HG03460 (cell line): ENCODE results near the gene UNCX.

Source experiments
- ATAC-seq: cut with Tn5 transposase; IDR thresholded peaks from one replicate; pipeline ENCODE4 v1.9.1; 2021; ENCODE audit not compliant: unreplicated experiment

The UNCX gene

DNA sequence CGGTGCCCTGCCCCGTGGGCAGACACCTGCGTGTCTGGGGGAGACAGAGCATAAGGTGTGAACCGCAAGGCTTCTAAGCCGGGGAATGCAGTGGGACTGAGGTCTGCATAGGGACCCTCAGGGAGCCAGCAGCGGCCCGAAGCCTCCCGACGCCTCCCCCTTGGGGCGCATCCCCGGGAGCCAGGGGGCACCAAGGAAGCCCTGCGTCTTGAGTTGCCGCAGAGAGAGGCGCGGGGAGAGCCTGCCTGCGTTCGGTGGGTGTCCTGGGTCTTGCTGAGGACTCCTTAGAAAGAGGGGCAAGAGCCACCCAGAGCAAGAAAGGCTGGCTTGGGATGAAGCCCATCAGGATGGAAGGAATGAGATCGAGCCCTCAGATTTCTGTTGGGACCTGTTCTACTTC, 18.2 kb upstream of the UNCX start:
- ATAC-seq: no peak

DNA sequence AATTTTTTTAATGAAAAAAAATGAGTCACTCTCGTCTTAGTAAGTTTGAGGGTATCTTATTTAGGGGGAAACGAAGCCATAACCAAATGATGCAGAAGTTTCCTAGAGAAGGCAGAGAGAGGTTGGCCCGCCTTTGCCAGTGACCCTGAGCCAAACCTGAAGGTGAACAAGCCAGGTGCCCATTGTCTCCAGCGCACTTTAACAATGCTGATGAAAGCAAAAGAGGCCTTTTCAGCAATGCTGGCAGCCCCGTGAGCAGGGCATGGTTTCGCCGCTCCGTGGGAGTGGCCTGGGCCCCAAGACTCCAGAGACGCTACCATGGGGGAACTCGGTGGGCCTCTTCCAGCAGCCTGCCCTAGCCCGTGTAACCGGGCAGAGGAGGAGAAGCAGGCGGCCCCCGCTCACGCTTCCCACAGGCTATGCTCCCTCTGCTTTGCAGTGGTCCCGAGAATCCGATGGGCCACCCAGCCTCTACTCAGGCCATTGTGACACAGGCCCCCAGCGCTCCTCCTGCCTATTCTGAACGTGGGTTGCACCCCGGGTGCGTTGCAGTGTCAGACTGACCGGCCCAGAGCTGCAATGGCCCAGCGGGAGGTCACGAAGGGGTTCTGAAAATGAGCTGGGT, 14.0 kb upstream of the UNCX start:
- no peak for ATAC-seq

DNA sequence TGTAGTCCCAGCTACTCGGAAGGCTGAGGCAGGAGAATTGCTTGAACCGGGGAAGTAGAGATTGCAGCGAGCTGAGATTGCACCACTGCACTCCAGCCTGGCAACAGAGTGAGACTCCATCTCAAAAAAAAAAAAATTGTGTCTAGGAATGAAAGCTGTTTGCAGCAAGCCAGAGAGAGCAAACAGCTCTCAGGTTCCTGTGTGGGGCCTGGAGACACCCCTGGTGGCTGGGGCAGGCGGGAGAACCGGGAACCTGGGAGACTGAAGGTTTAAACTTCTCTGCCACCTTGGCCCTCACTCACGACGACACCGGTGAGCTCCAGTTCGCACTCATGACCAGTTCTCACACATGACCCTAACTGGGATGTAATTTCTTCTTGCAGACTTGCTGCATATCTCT, 13.2 kb upstream of the UNCX start:
- no peak for ATAC-seq

DNA sequence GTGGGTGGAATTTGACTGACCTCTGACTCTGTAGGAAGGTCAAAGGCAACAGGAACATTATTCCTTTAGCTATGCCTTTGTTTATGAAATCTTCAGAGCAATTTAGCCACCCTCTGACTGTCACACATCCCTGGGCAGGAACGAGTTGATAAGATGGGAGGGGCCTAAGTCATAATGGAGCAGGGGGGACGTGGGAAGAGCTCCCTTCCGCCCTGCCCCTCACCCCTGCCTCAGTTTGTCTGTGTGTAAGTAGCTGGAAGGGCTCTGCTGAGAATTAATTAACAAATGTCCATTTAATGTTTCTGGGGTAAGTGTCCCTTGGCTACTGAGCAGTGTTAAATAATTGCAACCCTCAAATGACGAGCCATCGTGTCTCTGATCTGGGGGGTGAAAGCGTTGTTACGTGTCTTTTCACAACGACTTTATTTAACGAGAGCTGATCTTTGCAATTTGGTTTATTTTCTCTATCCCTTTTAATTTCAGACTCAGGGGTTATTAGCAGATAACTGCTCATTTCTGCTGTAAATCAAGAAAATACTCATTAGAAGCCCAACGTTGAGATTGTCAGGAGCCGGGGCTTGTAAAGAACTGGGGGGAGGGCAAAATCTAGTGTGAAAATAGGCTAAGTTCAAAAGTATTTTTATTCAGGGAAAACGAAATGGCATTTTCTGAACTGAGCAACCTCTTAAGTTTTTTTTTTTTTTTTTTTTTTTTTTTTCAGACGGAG, 12.5 kb upstream of the UNCX start:
- ATAC-seq: no peak

DNA sequence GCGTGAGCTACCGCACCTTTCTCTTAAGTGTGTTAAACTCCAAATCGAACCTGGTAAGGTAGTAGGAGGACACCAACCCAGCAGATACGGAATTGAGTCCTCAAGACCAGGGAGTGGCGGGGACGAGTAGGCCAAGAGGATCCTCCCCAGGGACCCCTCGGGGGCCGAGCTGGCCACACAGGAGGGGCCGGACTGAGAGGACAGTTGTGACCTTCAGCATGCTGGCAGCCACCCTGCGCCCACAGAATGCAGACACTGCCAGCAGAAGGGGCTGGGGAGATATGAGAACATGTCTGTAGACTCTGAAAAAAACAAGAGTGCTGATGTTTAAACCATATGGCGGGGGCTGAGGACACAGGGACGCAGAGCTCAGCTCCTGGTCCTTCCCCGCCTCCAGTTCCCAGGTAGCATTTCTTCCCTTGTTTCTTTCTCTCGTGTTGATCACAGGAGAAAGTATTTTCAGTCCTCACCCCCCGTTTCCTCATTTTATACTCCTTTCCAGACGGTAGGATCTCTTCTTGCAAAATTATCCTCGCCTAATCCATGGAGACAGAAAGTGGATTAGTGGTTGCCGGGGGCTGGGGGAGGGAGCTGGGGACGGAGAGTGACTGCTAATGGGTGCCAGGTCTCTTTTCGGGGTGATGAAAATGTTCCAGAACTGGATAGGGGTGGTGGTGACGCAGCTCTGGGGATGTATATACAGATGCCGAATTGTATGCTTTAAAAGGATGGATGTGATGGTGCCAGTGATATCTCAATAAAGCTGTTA, 11.5 kb upstream of the UNCX start:
- ATAC-seq: no peak

DNA sequence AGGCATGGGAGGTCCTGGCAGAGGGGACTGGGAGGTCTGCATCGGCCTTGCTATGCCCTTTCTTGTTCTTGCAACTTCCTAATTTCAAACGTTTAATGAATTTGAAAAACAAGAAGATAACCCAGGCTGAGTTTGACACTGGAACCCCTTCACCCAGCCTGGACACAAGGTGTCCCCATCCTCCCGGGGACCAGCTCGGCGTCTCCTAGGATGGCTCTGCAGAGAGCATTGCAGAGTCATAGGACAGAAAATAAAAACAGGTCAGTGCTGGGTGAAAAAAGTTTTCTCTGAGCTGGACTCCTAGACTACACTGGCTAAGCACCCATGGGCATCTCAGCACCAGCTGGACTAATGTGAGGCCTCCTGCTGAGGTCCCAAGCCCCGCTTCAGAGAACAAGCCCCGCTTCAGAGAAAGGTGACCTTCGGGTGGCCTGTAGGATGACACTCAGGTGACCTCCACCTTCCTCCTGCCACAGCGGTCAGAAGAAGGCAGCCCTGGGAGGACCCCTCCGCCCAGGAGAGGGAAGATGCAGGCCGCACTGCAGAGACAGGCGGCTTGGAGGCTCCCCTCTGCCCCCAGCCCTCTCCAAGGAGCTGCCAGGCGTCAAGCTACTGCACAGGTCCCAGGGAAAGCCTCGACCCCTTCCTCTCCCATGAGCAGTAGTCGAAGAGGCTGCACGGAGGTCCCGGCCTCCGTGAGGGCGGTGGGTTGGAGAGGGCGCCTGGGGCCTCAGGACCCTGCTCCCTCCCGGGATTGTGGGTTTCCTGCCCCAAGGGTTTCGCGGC, 9.3 kb upstream of the UNCX start:
- no peak for ATAC-seq

DNA sequence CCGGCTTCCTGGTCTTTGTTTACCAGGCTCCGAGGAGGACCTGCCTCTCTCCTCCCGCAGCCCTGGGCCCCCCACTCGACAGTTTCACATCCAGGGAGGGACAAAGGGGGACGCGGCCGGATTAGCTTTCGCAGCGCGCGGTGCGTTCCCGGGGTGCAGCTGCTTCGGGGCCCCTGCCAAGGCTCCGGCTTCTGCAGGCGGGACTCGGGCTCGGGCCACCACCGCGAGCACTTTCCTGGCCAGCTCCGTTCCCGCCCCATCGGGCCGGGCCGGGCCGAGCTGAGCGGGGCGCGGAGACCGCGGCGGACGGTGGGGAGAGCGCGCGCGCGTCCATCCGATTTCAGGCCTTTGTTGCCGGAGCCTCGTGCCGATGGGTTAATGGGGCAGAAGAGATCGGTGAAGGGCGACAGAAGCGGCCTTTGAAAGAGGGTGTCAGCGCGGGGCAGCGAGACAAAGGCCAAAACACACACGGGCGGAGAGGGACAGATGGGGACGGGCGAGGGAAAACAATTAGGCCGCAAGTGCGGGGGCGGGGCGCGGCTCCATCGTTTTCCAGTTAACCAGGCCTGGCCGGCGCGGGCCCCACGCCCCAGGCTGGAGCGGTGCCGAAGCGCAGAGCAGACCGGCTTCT, 8.5 kb upstream of the UNCX start:
- no peak for ATAC-seq

DNA sequence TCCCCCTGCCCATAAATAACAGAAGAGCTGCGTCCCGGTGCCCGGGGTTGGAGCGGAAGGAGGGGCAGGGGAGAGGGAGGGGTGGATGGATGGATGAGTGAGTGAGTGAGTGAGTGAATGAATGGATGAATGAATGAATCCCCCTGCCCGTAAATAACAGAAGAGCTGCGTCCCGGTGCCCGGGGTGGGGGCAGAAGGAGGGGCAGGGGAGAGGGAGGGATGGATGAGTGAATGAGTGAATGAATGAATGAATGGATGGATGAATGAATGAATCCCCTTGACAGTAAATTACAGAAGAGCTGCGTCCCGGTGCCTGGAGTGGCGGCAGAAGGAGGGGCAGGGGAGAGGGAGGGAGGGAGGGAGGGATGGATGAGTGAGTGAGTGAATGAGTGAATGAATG, 7.6 kb upstream of the UNCX start:
- no peak for ATAC-seq

DNA sequence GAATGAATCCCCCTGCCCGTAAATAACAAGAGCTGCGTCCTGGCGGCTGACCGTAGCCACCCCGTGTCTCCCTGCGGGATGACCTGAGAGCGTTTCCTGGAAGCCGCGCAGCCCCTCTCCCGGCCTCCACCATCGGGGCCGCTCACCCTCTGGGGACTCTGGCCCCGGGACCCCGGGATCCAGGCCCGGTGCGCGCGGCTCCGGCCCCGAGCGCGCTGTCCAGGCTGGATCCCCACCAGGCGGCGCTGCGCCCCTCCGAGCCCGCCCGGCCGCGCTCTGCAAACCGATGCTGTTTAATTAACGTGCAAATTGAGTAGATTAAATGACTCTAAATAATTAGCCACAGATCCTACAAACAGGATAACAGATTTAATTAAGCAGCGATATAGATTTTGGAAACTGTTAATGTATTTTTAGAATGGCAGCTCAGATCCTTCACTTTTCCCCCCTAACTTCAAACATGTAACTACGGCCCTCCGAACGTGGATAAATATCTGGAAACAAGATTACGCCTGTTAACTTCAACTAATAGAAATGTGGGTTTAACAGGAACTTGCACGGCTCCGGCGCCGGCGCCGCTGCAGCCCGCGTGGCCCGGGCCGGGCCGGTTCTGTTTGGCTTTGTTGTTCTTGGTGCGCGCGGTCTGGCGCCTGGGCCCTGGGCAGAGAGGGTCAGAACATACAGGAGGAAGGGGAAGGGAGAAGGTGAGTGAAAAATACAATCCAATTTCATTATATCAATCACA, 7.1 kb upstream of the UNCX start:
- no peak for ATAC-seq

DNA sequence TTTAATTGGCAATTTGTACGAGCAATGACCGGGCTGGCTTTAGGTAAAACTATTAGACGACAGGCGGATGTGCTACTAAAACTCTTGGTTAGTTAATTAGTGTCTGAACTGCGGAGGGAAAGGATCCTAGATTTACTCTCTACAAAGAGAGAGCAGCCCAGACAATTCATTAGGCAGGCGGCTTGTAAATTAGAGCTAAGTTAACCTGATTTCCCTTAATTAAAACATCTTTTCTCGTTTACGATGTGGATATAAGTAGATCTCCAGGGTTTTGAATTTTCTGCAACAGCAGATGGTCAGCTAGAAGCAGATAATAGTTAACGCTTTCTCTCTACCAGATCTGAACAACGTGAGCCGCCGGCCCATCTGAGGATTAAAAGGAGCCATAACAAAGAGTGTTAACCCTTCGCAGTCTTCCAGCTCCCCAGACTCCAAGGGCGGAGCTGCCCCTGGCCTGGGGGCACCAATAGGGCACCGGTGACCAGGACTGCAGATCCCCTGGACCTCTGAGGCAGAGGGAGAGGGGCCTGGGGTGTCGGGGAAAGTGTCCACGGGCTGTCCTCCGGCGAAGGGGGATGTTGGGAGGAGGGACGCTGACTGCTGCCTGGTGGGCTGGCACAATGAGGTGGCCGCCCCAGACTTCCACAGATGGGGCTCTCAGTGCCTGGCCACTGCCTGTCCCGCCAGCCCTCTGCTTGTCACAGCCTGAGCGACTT, 6.3 kb upstream of the UNCX start:
- no peak for ATAC-seq

DNA sequence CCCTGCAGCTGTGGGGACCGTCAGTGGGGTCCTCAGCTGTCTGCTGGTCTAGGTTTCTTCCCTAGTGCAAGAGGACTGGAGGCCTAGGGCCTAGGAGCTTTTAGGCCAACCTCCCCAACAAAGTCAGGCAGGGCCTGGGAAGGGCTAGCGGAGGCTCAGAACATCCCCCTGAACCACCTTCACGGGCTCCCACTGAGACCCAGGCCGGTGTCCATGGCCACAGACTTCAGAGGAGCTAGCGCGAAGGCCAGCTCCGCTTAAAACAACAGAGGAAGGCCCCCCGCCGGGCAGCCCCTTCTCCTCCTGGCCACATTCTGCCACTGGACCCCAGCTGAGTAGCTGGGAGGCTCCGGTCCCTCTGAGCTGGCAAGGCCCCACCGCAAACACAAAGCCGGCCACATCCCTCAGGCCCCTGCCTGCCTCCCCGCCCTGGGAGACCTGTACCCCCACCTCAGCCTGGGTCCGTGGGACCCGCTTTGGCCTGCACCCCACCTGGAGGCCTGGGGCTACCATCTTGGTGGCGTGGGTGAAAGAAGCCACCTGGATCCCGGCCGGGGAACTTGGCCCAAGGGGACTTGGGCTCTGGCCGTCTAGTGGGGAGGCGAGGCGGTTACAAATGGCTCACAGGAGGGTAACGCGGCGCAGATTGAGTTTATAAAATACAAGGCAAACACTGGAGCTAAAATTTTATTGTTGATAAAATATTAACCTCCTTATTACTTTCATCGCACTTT, 5.4 kb upstream of the UNCX start:
- ATAC-seq: no peak

DNA sequence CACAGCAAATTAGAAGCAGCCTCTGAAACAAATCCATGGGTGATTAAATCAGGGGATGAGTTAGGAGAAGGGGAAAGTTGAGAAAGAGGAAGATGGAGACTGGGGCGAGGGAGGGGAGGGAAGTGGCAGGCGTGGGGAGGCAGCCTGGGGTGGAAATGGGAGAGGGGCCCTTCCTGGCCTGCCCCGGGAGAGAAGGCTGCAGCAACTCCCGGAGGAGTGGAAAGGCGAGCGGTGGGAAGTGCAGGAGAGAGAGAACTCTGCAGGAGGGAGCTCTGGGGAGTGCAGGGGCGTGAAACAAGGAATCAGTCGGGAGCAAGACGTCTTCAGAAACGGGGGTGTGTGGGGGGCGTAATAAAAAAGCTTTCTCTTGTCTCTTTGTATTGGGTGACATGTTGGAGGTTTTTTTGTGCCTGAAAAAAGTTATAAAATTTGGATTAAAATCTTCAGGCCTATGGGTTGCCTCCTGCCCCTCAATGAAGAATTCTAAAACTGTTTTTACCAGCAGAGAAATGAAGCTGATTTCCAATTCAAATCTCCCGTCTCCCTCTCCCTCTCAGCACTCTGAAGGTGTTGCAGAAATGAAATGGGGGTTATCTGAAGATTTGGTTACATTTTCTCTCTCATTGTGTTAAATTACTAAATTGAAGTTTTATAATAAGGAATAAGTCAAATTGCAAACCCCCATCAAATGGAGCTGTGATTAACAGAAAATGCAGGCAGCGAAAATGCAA, 4.7 kb upstream of the UNCX start:
- no peak for ATAC-seq

DNA sequence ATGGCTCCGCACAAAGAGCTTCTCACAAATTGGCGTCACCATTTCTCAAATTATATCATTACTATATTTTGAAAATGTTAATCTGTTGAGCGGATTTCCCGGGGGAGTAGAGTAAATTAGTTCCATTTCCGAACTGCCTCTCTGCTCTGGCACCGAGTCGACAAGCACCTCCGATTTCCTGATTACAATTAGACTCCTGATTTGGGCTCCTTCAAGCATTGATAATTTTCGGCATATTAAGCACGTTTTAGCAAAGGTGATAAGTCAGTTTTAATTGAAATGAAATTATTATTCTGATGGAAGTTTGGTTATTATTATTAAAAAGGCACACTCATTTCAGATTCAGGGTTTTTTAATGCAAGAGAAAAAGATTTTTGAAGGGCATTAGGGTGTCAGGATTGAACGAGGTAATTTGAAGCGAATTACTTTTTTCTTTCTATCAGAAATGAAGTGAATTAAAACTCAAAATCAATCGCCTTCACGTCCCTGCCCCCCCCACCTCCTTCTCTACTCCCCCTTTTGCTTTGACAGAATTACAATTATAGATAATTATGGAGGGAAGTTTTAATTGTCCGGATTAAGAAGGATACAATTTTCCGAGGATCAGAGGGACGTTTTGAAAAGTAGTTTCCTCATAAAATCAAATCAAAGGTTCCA, 4.0 kb upstream of the UNCX start:
- ATAC-seq: no peak

DNA sequence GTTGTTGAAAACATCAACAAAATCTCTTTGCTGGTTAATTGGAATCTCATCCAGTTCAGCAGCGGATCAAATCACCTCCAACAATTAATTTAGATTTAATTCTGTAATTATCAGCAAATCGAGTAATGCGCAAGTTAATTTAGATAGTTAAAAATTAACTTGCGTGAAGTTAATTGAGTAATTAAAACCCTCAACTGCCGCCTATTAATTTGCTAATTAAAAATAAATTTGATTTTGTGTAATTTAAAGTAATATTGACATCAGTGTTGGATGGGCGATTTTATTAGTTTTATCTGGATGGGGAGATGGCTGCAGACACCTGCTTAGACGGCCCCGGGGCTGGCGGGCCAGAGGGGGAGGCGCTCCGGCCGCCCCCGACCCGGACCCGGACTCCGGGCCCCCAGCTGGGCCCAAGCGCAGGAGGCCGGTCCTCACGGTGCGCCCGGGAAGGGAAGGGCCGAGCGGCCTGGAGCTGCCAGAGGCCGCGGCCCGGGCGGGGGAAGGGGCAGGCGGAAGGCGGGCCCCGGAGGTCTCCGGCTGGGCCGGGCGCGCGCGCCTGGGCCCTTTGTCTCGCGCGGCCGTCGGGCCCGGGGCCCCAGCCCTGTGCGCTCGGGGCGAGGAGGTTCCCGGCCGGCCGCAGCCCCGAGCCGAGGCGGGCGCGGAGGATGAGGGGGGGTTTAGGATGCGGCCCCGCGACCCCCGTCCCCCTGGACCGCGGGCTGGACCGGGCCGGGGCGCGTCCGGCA, 3.3 kb upstream of the UNCX start:
- no peak for ATAC-seq

DNA sequence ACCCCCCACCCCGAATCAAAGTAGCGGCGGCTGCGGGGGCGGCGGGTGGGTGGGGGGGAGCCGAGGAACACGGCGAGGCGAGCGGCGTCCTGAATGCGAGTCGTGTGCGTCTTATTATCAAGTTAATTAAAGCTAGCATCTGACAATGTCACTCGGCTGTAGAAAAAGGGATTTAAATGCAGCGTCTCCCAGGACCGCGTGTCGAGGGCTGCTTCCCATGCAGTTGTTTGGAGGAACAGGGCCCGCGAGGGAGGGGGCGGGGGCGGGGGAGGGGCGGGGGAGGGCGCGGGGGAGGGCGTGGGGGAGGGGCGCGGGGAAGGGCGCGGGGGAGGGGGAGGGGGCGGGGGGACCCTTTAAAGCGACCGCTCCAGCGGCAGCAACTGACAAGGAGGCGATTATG, 2.7 kb upstream of the UNCX start:
- no peak for ATAC-seq

DNA sequence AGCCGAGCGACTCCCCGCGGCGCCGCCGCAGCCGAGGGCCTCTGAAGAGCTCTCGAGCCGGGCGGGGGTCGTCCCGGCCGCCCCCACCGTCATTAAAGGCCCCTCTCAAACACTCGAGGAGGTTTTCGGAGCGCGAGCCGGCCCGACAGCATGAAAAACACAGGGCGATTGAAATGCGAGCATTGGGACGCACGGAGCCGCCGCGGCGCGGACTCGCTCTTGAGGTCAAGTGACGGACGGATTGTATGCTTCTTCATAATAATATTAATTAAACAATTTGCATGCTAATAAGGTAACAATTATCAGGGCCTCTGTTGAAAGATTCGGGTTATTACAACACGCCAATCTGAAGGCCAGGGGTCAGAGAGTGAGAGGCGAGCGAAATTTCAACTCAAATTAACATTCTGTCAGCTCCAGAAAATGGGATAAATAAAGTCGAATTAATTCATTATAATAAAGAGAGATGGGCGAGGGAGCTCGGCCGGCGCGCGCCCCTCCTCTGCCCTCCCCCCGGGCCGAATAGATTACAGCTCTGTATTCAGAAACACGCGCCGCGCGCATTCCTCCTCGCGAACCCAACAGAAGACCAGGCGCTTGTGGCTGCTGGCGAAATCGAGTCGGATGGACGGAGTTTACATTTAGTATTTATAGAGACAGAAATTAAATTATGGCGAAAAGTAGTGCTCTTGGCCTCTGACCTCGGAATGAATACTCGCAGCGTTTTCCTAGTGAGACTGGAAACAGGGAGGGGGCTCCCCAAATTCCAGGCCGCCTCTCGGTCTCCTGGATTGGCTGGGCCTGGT, 2.1 kb upstream of the UNCX start:
- ATAC-seq: no peak
